HUES48 (cell line): Measurements from ENCODE around the gene NAP1L5.

Source experiments
- H3K27ac ChIP-seq: one replicate; pipeline ENCODE4 v1.7.0; 2013; ENCODE audit warnings: low read depth, low read length, inconsistent platforms
- H3K27me3 ChIP-seq: 2 replicates; pipeline ENCODE4 v1.6.1; 2013; ENCODE audit warnings: mild to moderate bottlenecking, low read length; ENCODE audit not compliant: control insufficient read depth, insufficient read depth
- H3K36me3 ChIP-seq: 2 replicates; pipeline ENCODE4 v1.6.1; 2013; ENCODE audit warnings: low read length; ENCODE audit not compliant: control insufficient read depth, insufficient read depth
- H3K4me1 ChIP-seq: 2 replicates; pipeline ENCODE4 v1.6.1; 2013; ENCODE audit warnings: mild to moderate bottlenecking, low read length; ENCODE audit not compliant: control insufficient read depth, insufficient read depth
- H3K4me3 ChIP-seq: 2 replicates; pipeline ENCODE4 v1.5.1; 2013; ENCODE audit warnings: mild to moderate bottlenecking, low read depth, low read length
- H3K9ac ChIP-seq: 2 replicates; pipeline ENCODE4 v1.6.1; 2013; ENCODE audit warnings: mild to moderate bottlenecking, low read depth, low read length, moderate library complexity
- H3K9me3 ChIP-seq: 2 replicates; pipeline ENCODE4 v1.6.1; 2013; ENCODE audit warnings: low read length; ENCODE audit not compliant: control insufficient read depth, insufficient read depth

NAP1L5 gene

DNA sequence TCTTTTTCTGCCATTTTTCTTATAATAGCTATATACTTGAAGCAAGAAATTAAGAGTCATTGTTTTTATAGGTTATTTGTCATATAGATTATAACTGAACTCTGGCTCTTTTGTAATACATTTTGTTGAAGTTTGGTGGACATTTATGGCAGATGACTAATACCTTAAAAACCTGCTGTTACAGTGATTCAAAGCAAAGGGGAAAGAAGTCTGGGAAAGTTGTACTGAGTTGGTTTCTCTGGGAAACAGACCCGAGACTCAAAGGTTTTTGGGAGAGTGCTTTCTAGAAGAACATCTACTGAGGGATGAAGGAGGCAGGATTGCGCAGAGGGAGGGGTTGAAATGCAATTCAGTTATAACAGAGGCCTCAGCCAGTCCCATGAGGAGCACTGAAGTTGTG lies 35.9 kb downstream of the NAP1L5 start:
- peaks cover 7% of the 10 kb centered on the region for H3K4me1 ChIP-seq
- no peak overlapping the region for H3K4me3 ChIP-seq
- no peaks in the 10 kb centered on the region for H3K9me3 ChIP-seq
- no peaks in the 10 kb centered on the region for H3K36me3 ChIP-seq
- H3K27ac ChIP-seq, result no peak overlapping the region
- no peaks in the 10 kb centered on the region for H3K27me3 ChIP-seq
- H3K9ac ChIP-seq, result no peak overlapping the region

DNA sequence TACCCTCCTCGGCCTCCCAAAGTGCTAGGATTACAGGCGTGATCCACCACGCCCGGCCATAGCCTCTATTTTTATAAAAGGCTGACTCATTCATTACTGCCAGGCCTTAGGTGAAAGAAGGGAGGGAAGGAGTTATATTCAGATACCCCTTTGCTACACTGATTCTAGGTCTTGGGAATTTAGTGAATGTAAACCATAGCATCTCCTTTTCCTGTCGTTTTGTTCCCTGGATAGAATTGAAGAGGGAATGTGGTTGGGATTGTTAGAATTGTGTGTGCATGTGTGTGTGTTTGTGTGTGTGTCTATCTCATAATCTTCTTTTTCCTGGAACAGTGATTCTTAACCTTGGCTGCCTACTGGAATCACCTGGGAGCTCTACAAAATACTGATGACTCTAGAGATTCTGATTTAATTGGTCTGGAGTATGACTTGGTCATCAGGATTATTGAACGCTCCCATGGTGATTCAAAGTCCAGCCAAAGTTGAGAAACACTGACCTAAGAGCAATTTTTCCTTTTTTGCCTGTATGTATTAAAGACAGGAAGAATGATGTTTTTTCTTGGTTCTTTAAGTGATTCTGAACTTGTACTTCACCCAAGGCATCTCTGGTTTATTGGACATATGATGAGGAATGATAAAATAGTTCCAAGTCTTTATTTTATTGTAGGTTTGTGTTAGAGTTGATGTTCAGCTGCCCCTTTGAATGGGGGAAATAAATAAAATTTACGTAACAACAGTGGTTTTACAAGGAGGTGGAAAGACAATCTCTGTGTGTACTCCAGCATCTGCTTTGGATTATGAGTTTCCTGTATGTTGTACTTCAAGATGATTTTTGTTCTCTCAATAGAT lies 37.0 kb downstream of the NAP1L5 start:
- Histone ChIP-seq H3K27ac (no peak overlapping the region), H3K27me3 (no peaks in the 10 kb centered on the region)

DNA sequence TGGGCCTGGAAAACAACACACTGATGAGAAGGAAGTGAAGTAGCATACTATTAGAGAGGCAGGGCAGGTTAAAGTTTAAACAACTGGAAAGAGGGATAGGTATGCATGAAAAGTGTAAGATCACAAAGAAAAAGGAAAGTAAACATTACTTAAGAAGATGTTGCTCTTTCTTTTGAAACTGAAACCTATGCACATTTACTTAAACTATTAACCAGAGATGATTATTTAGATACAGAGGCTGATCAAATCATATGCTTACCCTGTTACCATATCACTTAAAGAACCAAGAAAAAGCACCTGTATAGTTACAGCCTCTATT lies 37.8 kb downstream of the NAP1L5 start:
- Histone ChIP-seq H3K27me3 (no peaks in the 10 kb centered on the region), H3K9me3 (no peaks in the 10 kb centered on the region), H3K27ac (no peak overlapping the region), H3K9ac (no peak overlapping the region), H3K4me1 (peaks cover 7% of the 10 kb centered on the region), H3K4me3 (no peak overlapping the region), H3K36me3 (no peaks in the 10 kb centered on the region)

More for the DNA sequence above, 37.0 kb downstream of the NAP1L5 start:
- Histone ChIP-seq H3K4me3 (no peak overlapping the region), H3K9ac (no peak overlapping the region), H3K36me3 (no peaks in the 10 kb centered on the region), H3K9me3 (no peaks in the 10 kb centered on the region), H3K4me1 (peaks cover 7% of the 10 kb centered on the region)

DNA sequence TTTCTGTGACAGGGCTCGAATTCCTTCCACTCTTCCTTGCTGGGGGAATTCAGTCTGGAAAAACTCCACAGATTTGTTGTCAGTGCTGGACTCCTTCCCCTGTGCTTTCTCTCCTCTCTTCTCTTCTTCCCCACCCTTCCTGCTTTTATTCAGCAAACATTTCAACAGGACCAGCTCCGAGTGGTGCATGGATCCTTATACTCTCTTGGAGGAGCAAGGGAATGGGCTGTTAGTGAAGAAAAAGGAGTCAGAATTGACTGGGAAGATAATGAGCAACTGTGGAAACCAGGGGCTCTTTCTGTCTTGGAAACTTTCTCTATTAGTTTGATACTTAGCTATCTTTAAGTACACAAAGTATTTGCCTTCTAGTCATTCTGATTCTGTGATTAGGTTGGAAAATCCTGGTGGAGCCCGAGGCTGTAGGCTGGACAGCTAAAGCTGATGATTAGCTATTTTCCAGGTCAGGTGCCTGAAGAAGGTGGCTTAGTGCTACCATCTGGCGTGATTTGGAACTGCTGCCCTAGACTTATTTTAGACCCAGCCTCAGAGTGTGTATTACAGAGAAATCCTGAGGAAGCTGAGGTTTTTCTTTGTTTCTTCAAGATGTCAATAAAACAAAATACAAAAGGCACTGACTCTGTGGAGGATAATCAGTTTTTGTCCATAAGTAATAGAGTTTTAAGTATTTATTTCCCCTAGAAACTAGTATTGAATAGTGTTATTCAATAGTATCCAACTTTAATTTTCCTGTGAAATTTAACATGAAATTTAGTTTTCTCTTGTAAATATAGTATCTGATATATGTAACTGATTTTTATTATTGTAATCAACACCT lies 38.4 kb downstream of the NAP1L5 start:
- Histone ChIP-seq H3K4me1 (peaks cover 7% of the 10 kb centered on the region), H3K27me3 (no peaks in the 10 kb centered on the region), H3K9me3 (no peaks in the 10 kb centered on the region), H3K36me3 (no peaks in the 10 kb centered on the region), H3K27ac (no peak overlapping the region), H3K4me3 (no peak overlapping the region), H3K9ac (no peak overlapping the region)

DNA sequence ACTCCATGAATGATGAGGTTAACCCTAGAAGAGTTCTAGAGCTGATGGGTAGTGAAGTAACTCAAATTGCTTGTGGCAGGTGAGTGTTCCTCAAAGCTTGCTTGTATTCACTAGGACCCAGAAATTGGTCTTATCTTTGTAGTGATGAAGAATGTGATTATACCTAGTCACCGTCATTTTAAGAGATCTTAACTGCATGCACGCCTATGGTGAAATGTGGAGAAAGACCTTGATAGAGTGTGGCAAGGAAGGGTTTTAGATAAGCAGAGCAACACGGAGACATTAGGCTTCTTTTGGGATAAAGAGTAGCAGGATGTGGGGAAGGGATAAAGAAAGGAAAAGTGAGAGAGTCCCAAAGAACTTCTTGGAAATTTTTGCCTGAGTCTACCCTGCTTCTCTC lies 42.4 kb downstream of the NAP1L5 start:
- no peaks in the 10 kb centered on the region for H3K36me3 ChIP-seq
- peaks cover 10% of the 10 kb centered on the region for H3K4me1 ChIP-seq
- H3K27ac ChIP-seq, result no peak overlapping the region
- H3K9me3 ChIP-seq, result no peaks in the 10 kb centered on the region
- H3K27me3 ChIP-seq, result no peaks in the 10 kb centered on the region
- H3K4me3 ChIP-seq, result no peak overlapping the region
- H3K9ac ChIP-seq, result no peak overlapping the region

DNA sequence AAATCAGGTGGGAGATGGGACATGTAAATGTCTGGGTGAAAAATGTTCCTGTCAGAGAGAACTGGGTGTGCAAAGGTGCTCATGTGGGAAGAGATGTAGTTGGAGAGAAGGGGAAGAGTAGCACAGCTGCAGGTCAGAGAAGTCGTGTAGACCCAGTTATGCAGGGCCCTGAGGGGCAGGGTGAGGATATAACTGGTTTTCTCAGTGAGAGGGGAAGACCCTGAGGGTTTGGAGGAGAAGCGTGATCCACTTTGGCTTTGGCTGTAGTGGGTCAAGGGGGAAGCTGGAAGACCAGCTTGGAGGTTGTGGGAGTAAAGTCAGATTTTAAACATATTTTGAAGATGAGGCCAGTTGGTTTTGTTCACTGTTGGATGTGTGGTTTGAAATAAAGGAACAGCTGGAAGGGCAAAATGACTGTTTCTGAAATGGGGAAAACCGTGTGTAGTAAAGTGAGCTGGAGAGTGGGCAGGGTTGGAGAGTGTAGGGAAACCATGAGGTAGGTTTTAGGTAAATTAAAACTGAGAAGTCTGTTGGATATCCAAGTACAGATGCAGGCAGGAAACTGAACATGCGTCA lies 44.2 kb downstream of the NAP1L5 start:
- H3K27ac ChIP-seq, result no peak overlapping the region
- H3K4me3 ChIP-seq, result no peak overlapping the region
- no peaks in the 10 kb centered on the region for H3K9me3 ChIP-seq
- no peaks in the 10 kb centered on the region for H3K36me3 ChIP-seq
- H3K9ac ChIP-seq, result no peak overlapping the region
- H3K27me3 ChIP-seq, result no peaks in the 10 kb centered on the region
- H3K4me1 ChIP-seq, result peaks cover 13% of the 10 kb centered on the region

DNA sequence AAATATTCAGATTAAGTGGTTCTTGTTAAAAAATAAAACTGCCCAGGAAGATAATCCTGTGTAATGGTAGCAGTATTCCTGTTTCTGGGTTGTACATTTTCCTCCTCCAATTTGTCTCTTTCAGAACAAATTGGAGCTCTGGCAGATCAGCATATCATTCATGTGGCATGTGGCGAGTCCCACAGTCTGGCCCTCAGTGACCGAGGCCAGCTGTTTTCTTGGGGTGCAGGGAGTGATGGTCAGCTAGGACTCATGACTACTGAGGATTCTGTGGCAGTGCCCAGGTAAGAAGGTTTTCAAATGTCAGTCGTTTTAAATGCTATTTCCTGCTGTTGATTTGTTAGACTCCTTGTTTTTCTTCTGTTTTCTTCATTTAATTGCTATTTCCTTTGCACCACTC lies 47.9 kb downstream of the NAP1L5 start:
- Histone ChIP-seq H3K9me3 (no peaks in the 10 kb centered on the region), H3K27me3 (no peaks in the 10 kb centered on the region), H3K27ac (no peak overlapping the region), H3K4me3 (no peak overlapping the region), H3K36me3 (no peaks in the 10 kb centered on the region), H3K9ac (no peak overlapping the region), H3K4me1 (peaks cover 39% of the 10 kb centered on the region)

DNA sequence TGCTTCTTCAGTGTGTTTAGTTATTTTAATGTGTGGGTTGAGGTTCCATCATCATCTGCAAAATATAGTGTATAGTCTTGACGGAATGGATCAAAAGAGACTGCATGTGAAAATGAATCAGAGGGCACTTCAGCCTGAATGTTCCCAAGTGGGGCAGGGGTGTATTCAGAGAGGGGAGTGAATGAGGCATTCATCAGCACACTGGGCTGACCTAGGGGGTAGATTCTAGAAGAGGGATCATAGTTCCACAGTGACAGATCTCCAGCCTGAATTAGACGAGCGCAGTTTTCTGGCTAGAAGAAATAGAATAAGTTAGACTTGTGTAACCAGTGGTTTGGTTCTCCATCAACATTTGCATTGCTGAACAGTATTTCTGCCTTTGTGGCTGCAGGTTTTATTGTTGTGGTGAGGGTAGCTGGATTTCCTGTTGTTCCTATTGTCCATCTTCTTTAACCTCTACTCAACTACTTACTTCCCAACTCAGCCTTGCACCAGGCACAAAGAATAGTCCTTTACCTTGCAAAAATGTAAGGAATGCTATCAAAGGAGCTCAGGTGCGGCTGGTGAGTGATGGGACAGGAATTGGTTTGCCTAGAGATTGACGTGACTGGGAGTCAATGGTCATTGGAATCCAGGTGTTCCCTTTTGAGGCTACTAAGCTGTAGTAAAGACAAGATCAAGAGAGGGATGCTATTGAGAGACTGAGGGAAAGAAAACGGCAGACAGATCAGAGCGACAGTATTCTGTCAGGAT lies 50.9 kb downstream of the NAP1L5 start:
- H3K4me3 ChIP-seq, result no peak overlapping the region
- H3K9me3 ChIP-seq, result no peaks in the 10 kb centered on the region
- H3K27me3 ChIP-seq, result no peaks in the 10 kb centered on the region
- peak overlapping the region; percentile 43 for H3K27ac ChIP-seq
- peaks cover 39% of the 10 kb centered on the region for H3K4me1 ChIP-seq
- H3K9ac ChIP-seq, result peak overlapping the region; percentile 17; the same call in 1 of the 2 replicates
- no peaks in the 10 kb centered on the region for H3K36me3 ChIP-seq

DNA sequence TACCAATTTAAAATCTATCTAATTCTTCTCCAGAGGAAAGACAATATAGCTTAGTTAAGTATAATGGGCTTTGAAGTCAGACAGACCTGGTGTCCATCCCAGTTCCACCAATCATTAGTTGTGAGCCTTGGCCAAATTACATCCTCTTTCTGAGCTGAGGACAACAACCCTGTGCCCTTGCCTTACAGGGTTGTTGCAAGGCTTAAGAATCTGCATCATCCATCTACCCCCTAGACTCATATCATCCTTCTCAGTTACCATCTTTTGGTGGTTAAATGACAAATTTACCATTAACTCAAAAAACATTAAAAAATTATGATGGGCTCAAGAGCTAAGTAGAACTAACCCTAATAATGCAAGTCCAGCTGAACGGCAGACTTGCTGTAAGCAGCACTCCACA lies 51.6 kb downstream of the NAP1L5 start:
- no peaks in the 10 kb centered on the region for H3K27me3 ChIP-seq
- no peaks in the 10 kb centered on the region for H3K36me3 ChIP-seq
- H3K4me3 ChIP-seq, result no peak overlapping the region
- H3K27ac ChIP-seq, result peak overlapping the region; percentile 43
- H3K9ac ChIP-seq, result no peak overlapping the region
- H3K4me1 ChIP-seq, result peaks cover 39% of the 10 kb centered on the region
- H3K9me3 ChIP-seq, result no peaks in the 10 kb centered on the region
